Activated gamma-delta T cell treated with Interleukin-2 at 50 U/mL for 16 hours (primary cell): Measurements from ENCODE around the gene RASA2.

ENCODE experiments used
- DNase-seq: peaks from one replicate; pipeline ENCODE4 v3.0.0-alpha.2; 2020

Gene RASA2

DNA sequence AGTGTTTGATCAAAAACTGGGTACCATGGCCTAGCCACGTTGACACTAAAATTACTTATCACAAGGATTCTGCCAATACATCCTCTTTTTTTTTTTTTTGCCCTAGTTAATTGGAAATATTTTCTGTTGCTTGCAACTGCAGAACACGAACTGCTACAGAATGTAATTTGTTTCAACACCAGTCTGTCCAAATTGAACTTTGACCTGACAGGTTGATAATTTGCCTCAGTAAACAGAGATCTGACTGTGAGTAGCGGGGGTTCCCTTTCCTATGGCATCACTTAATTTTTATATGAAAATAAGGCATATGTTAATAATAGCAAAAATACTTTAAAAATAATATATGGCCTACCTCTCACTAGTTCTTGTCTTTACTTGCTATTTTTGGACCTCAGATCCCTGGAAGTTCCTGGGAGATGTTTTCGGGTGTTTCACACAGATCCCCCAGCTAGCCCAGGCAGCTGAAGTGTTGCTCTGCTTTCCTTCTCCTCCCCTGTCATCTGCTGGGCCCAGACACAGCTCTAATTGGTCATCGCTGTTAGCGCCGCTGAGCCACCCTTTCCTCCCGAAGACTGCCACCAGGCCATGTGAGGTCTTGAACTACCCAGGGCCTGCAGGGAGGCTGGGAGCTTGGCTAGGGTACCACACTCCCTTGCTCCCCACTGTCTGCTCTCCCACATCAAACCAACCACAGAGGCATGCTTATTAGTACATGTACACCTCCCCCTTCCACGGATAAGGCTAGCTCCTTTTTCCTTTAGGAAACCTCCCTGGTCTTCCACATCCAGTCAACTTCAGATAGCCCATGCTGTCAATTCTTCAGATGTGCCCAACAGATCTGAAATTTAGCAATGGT lies 161.5 kb downstream of the RASA2 start:
- DNase-seq: no peak

DNA sequence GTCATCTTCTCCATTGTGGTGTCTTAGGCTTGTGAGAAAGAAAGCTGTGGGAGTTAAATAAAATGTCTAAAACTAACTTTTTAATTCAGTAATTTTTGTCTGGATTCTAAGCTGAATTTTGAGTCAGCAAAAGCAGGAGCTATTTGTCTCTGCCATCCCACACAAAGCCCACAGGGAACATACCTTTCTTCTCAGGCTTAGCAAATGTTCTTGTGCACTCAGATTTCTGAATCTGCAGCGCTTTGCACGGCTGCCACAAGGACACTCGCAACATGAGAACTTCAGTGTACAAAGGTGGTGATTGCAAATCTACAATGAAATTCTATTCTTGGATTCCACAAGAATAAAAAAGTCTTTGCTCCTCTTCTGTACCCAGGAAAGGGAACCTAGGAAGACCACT lies 163.0 kb downstream of the RASA2 start:
- no peak for DNase-seq

DNA sequence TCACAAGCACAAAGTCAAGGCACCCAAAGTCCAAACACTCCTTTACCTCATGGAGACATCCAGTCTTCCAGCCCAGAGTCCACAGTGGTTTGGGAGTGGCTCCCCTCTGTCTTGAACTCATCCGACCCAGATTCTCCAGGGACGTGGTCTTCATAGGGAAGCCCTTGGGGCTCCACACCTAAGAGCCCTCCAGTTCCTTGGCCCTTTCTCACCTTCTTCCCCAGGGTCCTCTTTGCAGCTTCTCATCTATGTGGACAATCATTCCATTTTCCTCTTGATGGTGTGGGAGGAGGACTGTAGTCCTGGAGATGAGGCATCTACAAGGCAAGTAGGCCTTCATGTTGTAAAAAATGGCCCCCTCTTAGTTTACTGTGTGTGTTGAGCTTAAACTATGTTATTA lies 164.0 kb downstream of the RASA2 start:
- DNase-seq: no peak

DNA sequence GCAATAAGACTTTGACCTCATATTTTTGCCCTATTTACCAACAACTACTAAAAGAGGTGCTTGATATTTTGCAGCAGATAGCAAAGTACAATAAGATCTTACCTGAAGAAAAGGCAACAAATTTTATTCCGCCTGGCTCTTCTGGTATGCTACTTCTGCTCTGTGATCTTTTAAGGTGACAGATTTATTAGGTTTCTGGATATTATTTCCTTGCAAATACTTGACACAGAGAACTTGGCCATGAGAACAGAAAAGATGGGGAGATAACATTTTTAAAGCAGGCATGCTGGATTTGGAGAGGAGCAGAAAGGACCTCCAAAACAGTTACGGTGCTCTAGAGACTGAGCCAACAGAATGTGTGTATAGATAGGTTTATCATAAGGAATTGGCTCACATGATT lies 164.6 kb downstream of the RASA2 start:
- no peak for DNase-seq

DNA sequence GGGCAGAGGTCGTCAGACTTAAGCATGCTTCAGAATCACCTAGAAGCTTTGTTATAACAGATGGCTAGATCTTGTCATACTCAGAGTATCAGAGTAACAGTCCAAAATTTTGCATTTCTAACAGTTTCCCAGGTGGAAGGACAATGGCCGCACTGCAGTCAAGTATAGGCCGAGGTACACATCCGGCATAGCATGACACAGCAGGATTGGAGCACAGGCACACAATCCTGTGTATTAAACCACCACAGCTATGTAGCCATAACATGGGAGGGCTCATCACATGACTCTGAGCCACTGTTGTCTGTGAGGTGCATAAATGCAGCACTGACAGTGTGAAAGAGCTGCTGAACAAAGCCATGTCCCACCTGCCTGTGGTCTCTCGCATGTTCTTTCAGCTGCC lies 165.5 kb downstream of the RASA2 start:
- no peak for DNase-seq

DNA sequence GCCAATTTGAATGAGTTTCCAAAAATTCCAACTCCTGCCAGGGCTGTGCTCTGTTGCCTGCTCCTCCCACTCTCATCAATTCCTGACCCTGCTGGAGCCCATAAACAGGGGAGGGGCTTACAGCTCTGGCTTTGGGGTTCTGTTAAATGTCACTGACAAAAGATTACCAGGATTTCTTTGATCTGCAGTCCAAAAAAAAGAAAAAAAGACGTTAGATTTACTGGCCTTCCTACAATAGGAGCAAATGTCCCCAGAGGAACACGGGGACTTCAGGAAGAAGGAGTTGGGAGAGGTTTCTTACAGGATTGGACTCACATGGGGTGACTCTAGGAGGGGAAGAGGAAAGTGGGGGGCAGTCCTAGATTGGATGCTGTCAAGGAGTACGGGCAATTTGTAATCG lies 167.0 kb downstream of the RASA2 start:
- DNase-seq: no peak

- DNase-seq: no peak
These were observed 169.0 kb downstream of the RASA2 start for GRCh38 chr3:141655801-141656200.

DNA sequence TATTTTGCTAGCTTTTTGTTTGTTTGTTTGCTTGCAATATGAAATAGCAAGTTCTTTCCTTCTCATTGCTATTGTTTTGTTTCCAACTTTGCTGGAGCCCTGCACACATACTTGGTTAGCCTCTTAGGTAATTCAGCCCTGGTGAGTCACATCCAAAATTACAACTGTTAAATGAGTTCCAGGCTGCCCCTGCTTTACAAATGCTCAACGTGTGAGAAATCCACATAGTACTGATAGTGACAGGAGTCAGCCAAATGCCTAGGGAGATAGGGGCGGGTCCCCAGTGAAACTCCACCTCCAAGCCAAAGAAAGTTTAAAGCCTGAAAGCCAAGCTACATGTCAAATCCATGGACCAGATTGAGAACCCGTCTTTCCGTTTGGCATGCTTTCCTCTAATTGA lies 169.9 kb downstream of the RASA2 start:
- no peak for DNase-seq

- DNase-seq: no peak
These were observed 170.7 kb downstream of the RASA2 start for GRCh38 chr3:141657516-141657915.

DNA sequence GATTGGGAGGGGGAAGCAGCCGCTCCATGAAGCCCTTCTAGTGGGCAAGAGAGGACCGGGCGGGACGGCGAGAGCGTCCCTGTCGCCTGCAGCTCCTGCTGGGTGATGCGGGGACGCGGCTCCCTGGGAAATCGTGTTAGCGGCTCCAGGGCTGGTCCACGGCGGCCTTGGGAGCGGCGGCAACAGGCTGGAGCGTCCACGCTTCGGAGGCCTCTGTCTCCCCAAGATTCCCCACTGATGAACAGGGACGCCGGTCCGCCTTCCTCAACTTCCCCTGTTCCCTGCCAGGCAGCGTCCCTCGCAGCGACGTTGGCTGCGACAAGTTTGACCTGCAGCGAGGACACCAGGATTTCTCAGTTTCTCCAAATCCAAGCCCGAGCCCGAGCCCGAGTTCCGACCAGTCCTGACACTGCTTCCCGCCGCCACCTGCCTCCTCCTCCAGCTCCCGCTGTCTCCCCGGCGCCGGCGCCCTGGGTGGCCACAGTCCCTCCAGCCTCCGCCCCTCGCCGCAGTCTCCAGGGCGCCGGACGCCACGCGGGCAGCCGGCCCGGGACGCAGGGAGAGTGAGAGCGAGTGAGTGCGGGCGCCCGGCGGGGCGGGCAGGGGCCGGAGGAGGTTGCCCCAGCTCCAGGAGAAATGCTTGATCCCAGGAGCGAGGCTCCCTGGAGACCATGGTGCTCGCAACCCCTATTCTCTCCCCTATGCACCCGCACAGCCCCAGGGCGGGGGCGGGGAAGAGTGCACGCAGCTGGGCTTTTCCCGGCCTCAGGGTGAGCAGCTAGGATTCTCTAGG lies 173.2 kb downstream of the RASA2 start:
- DNase-seq: no peak

GRCh38 chr3:141660614-141660947 lies 173.8 kb downstream of the RASA2 start:
- no peak for DNase-seq

DNA sequence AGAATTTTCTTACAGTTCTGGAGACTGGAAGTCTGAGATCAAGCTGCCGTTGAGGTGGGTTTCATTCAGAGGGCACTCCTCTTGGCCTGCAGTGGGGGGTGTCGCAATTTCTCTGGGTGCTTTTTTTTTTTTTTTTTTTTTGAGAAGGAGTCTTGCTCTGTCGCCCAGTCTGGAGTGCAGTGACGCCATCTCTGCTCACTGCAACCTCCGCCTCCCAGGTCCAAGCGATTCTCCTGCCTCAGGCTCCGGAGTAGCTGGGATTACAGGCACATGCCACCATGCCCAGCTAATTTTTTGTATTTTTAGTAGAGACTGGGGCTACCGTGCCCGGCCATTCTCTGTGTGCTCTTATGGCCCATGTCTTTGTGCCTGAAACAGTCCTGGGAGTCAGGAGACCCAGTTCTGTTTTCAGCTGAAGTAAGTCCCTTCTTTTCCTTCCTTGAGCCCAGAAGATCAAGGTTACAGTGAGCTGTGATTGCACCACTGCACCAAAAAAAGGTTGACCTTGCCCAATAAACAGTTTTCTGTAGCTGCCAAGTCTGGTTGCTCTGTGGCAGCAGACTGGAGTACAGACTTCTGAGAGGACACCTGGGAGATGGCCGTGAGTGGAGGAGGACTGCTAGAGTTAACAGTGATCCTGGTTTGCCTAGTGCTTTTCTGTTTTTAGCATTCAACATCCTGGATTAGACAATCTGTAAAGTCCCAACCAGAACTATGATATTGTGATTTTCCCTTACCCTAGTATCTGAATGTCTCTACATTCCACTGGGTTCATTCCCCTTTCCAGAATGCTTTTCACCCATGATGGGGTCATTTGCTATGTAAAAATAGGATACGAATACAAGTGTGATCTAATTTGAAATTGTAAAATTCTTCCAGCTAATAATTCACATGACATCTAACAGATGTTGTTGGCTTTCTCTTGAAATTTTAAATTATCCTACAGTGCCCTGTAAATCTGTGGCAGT lies 174.7 kb downstream of the RASA2 start:
- DNase-seq: no peak

DNA sequence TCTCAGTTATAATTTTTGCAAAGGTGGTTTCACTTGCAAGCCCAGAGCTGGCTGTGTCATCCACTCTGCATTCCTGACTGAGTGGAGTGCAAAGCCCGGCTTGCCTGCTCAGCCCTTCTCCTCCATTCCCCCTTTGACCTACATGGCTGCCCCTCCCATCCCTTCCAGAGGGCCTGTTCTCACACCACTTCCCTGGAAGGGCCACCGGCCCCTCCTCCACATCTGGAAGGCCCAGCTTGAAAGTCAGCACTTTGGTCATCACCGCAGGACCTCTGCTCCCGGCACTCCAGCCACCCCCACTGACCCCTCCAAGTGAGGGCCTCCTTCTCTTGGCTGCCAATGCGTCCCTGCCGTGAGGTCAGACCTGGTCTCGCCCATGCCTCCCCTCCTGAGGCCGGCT lies 177.2 kb downstream of the RASA2 start:
- no peak for DNase-seq
